K562 (cell line): Measurements from ENCODE around the gene LAMB3. TPM values are rescaled to one million over a fixed set of nuclear protein-coding genes. Genes with fewer than 3 reads are reported as not detected.
A peak's percentile ranks its signal among the peaks of the same experiment; 100 is the strongest.

ENCODE experiments used
- AFF1 ChIP-seq, 2 experiments: fragments of 450-650 bp; IDR thresholded peaks; 2 replicates each; pipeline ENCODE4 v1.6.1; 2018; ENCODE audit warnings: mild to moderate bottlenecking in 2 of 2, low read depth in 1 of 2; ENCODE audit not compliant: partially characterized antibody in 2 of 2
- ASH1L ChIP-seq: fragments of 450-650 bp; IDR thresholded peaks from 2 replicates; pipeline ENCODE4 v1.6.1; 2018; ENCODE audit warnings: borderline replicate concordance, mild to moderate bottlenecking, low read depth; ENCODE audit not compliant: partially characterized antibody
- CEBPZ ChIP-seq: fragments of 150-350 bp; IDR thresholded peaks from 2 replicates; pipeline ENCODE4 v1.6.1; 2014; ENCODE audit warnings: low read depth, mild to moderate bottlenecking, low read length, borderline replicate concordance
- GABPB2 ChIP-seq: fragments of 250-450 bp; sonication (Bioruptor Pico); conservative IDR thresholded peaks from 2 replicates; pipeline ENCODE4 v1.5.1; 2021; ENCODE audit warnings: mild to moderate bottlenecking
- IRF2 ChIP-seq: sonication (generic); formaldehyde crosslinking; IDR thresholded peaks from 2 replicates; pipeline ENCODE4 v1.8.1; 2022; ENCODE audit warnings: mild to moderate bottlenecking, missing genetic modification reagents
- JUND ChIP-seq, 2 experiments: IDR thresholded peaks; 2 replicates in 1 of 2; 3 replicates in 1 of 2; pipeline ENCODE4 v1.6.1; 2011; ENCODE audit warnings: borderline replicate concordance in 2 of 2, low read depth in 2 of 2, low read length in 2 of 2, improper control_type of control experiment in 1 of 2, missing biosample characterization in 1 of 2, missing genetic modification characterization in 1 of 2, missing genetic modification reagents in 1 of 2
- KLF1 ChIP-seq: fragments of 450-650 bp; IDR thresholded peaks from 2 replicates; pipeline ENCODE4 v1.6.1; 2016; ENCODE audit warnings: missing genetic modification characterization, missing compliant biosample characterization
- L3MBTL2 ChIP-seq: fragments of 450-650 bp; IDR thresholded peaks from 2 replicates; pipeline ENCODE4 v1.6.1; 2016; ENCODE audit warnings: mild to moderate bottlenecking, moderate library complexity
- MXD1 ChIP-seq: fragments of 250-450 bp; sonication (Bioruptor Pico); IDR thresholded peaks from 2 replicates; pipeline ENCODE4 v1.8.0; 2021; ENCODE audit warnings: borderline replicate concordance, mild to moderate bottlenecking, moderate library complexity; ENCODE audit not compliant: poor library complexity, severe bottlenecking
- NFATC3 ChIP-seq: fragments of 450-650 bp; IDR thresholded peaks from 2 replicates; pipeline ENCODE4 v1.6.1; 2017; ENCODE audit warnings: mild to moderate bottlenecking
- NFRKB ChIP-seq: fragments of 450-650 bp; IDR thresholded peaks from 2 replicates; pipeline ENCODE4 v1.6.1; 2016; ENCODE audit warnings: low read depth
- NR2C1 ChIP-seq, 2 experiments: fragments of 450-650 bp; IDR thresholded peaks; 2 replicates each; pipeline ENCODE4 v1.6.1; 2017; ENCODE audit warnings: mild to moderate bottlenecking in 2 of 2, antibody characterized with exemption in 1 of 2, inconsistent platforms in 1 of 2, missing compliant biosample characterization in 1 of 2, missing genetic modification characterization in 1 of 2
- NRF1 ChIP-seq, 2 experiments: fragments of 450-650 bp; IDR thresholded peaks in 1 of 2; conservative IDR thresholded peaks in 1 of 2; 2 replicates each; pipeline ENCODE4 v1.6.1; 2014; ENCODE audit warnings: mild to moderate bottlenecking in 2 of 2
- POLR2H ChIP-seq: IDR thresholded peaks from 2 replicates; pipeline ENCODE4 v1.6.1; 2016; ENCODE audit warnings: missing genetic modification characterization, low read depth, mild to moderate bottlenecking, control low read depth, missing compliant biosample characterization, moderate library complexity
- RBM39 ChIP-seq: fragments of 200-400 bp; formaldehyde crosslinking; optimal IDR thresholded peaks from 2 replicates; pipeline ENCODE3; 2018; ENCODE audit warnings: low read depth, low read length
- SMARCA4 ChIP-seq: fragments of 450-650 bp; IDR thresholded peaks from 2 replicates; pipeline ENCODE4 v1.6.1; 2016
- SPI1 ChIP-seq: IDR thresholded peaks from 2 replicates; pipeline ENCODE4 v1.6.1; 2011; ENCODE audit warnings: low read depth, low read length, control low read depth, borderline replicate concordance
- TEAD4 ChIP-seq, 2 experiments: sonication (generic) in 1 of 2; formaldehyde crosslinking in 1 of 2; IDR thresholded peaks; 2 replicates each; pipeline versions ENCODE4 v1.6.1 to v1.8.0; 2012 to 2022; ENCODE audit warnings: borderline replicate concordance in 1 of 2, inconsistent platforms in 1 of 2, low read length in 1 of 2, mild to moderate bottlenecking in 1 of 2, missing genetic modification reagents in 1 of 2
- TGIF2 ChIP-seq: sonication (generic); formaldehyde crosslinking; IDR thresholded peaks from 2 replicates; pipeline ENCODE4 v1.8.1; 2022; ENCODE audit warnings: mild to moderate bottlenecking, missing genetic modification reagents, moderate library complexity
- ZNF551 ChIP-seq: fragments of 250-450 bp; sonication (Bioruptor Pico); IDR thresholded peaks from 2 replicates; pipeline ENCODE4 v1.5.0; 2021; ENCODE audit warnings: mild to moderate bottlenecking, moderate library complexity
- polyA plus RNA-seq, 8 experiments: library from polyadenylated mRNA; depleted of rRNA in 4 of 8; stranded (reverse) in 5 of 8; unstranded in 3 of 8; fragments of >200 nt; fragmentation: Nextera tagmentation in 2 of 8; fragmentation: Illumina TruSeq in 1 of 8; extraction: Ambion mirVana in 2 of 8; extraction: Trizol in 1 of 8; gene quantifications; 2 replicates each; pipeline versions ENCODE4 v1.2.1 to v1.2.3, GENCODE V29; 2011 to 2014; ENCODE audit warnings: inconsistent platforms in 1 of 8, missing spikeins in 1 of 8
- total RNA-seq, 7 experiments: library from RNA; depleted of rRNA in 6 of 7; stranded (reverse); fragments of >200 nt in 6 of 7; fragmentation: Illumina TruSeq in 2 of 7; extraction: Trizol in 2 of 7; gene quantifications; 2 replicates each; pipeline versions ENCODE4 v1.2.1 to v1.2.3, GENCODE V29; 2011 to 2021; ENCODE audit warnings: low replicate concordance in 1 of 7

Gene LAMB3
- total and polyA plus RNA-seq, 9 of the 15 experiments (the other 6 are each of a cell fraction or from before 2014, with no cell fraction given), result 0.08 to 1.3 (median 0.91) TPM

- TF ChIP-seq MXD1 (CRISPR knock-in tag), result no peak
- TF ChIP-seq CEBPZ, result no peak
- TF ChIP-seq NFATC3, result no peak
- TF ChIP-seq NR2C1 (IDR thresholded peaks at IDR 0.05), result no peak
- no peak for TF ChIP-seq NR2C1 (tag; IDR thresholded peaks at IDR 0.05)
- TF ChIP-seq ZNF551 (CRISPR knock-in tag), result no peak
- peak; percentile 41; the same call in 1 of the 2 replicates for TF ChIP-seq JUND (IDR thresholded peaks at IDR 0.05; ENCODE audit: borderline replicate concordance, low read depth, low read length)
- TF ChIP-seq JUND (tag; IDR thresholded peaks at IDR 0.05; ENCODE audit: borderline replicate concordance, low read depth, low read length), result 0 out of 3 replicates have a peak, but pooled peaks have one; percentile 65
- no peak for TF ChIP-seq POLR2H (tag)
- 0 out of 4 replicates have a peak, but pooled peaks of 1 of the 2 experiments have one; percentile 8 for TF ChIP-seq NRF1 (conservative IDR thresholded peaks at IDR 0.05 in 1 of 2, IDR thresholded peaks at IDR 0.05 in 1 of 2)
- no peak for TF ChIP-seq SMARCA4
- TF ChIP-seq ASH1L, result no peak
- no peak for TF ChIP-seq TGIF2 (CRISPR knock-in tag)
- TF ChIP-seq KLF1 (tag), result 0 out of 2 replicates have a peak, but pooled peaks have one; percentile 15
- TF ChIP-seq IRF2 (CRISPR knock-in tag), result no peak
- no peak for TF ChIP-seq AFF1 (IDR thresholded peaks at IDR 0.05; ENCODE audit: low read depth in 1 of 2, partially characterized antibody in 2 of 2)
- peak; percentile 17; the same call in 1 of the 2 replicates for TF ChIP-seq TEAD4 (IDR thresholded peaks at IDR 0.05; ENCODE audit: low read length)
- no peak for TF ChIP-seq TEAD4 (CRISPR knock-in tag; IDR thresholded peaks at IDR 0.05; ENCODE audit: borderline replicate concordance)
- TF ChIP-seq L3MBTL2, result peak; percentile 75
- TF ChIP-seq RBM39, result no peak
- peak; percentile 51; the same call in 1 of the 2 replicates for TF ChIP-seq SPI1
- peak; percentile 13; the same call in 1 of the 2 replicates for TF ChIP-seq NFRKB
- no peak for TF ChIP-seq GABPB2 (CRISPR knock-in tag)
Observed at GRCh38 chr1:209667708-209668107, 15.5 kb upstream of the LAMB3 start (continued).
